ENCODE measurements around the gene OR51B5.

GRCh38 chr11:5310423-5310822, 32.9 kb downstream of the OR51B5 start:
- TF ChIP-seq CTCF (IDR thresholded peaks at IDR 0.05 in 4 of 5, conservative IDR thresholded peaks at IDR 0.05 in 1 of 5) (no peak), POLR2A (IDR thresholded peaks at IDR 0.05) (no peak)

Measured in gastrocnemius medialis (tissue), 4 donors.